BJ (cell line): Measurements from ENCODE around the gene GPR39. TPM values are rescaled to one million over a fixed set of nuclear protein-coding genes. Genes with fewer than 3 reads are reported as not detected.

Experiments
- CTCF ChIA-PET: fragments of 350-600 bp; formaldehyde crosslinking; extraction: SDS; loops from one replicate; lab custom pipeline; 2021; ENCODE audit warnings: antibody characterized with exemption, inconsistent platforms; lab: Yijun Ruan, JAX
- POLR2A ChIA-PET: fragments of 300-600 bp; sonication (Branson Sonifier 250); formaldehyde crosslinking; extraction: SDS; loops from one replicate; lab custom pipeline; 2021; ENCODE audit warnings: antibody characterized with exemption; lab: Charles Lee
- DNase-seq: peaks from one replicate; pipeline ENCODE4 v3.0.0-alpha.2; 2011; ENCODE audit warnings: low read depth
- H3K27me3 ChIP-seq: 2 replicates; pipeline ENCODE4 v1.6.0; 2011; ENCODE audit warnings: low read length; ENCODE audit not compliant: control insufficient read depth, insufficient read depth
- H3K36me3 ChIP-seq: 2 replicates; pipeline ENCODE4 v1.5.1; 2011; ENCODE audit warnings: low read length; ENCODE audit not compliant: control insufficient read depth, insufficient read depth
- H3K4me3 ChIP-seq: 2 replicates; pipeline ENCODE4 v1.5.1; 2011; ENCODE audit warnings: low read depth, mild to moderate bottlenecking, control low read depth, low read length
- polyA plus RNA-seq: library from polyadenylated mRNA; depleted of rRNA; stranded (reverse); fragments of >200 nt; gene quantifications from 2 replicates; pipeline ENCODE4 v1.2.3, GENCODE V29; 2011
- TF ChIP-seq, protein P1 (sequence below): IDR thresholded peaks from 2 replicates; pipeline ENCODE4 v1.5.1; 2011; ENCODE audit warnings: low read depth, mild to moderate bottlenecking, control low read depth, inconsistent platforms, low read length, moderate library complexity; ENCODE audit not compliant: insufficient read depth

GPR39 gene
- polyA plus RNA-seq, 1 experiment: 2.3 TPM

GRCh38 chr2:132384491-132385151, 32.0 kb upstream of the GPR39 start:
- DNase-seq: no peak
- Histone ChIP-seq H3K4me3 (no peak overlapping the region), H3K36me3 (no peaks in the 10 kb centered on the region), H3K27me3 (no peaks in the 10 kb centered on the region)
- TF ChIP-seq, protein P1, sequence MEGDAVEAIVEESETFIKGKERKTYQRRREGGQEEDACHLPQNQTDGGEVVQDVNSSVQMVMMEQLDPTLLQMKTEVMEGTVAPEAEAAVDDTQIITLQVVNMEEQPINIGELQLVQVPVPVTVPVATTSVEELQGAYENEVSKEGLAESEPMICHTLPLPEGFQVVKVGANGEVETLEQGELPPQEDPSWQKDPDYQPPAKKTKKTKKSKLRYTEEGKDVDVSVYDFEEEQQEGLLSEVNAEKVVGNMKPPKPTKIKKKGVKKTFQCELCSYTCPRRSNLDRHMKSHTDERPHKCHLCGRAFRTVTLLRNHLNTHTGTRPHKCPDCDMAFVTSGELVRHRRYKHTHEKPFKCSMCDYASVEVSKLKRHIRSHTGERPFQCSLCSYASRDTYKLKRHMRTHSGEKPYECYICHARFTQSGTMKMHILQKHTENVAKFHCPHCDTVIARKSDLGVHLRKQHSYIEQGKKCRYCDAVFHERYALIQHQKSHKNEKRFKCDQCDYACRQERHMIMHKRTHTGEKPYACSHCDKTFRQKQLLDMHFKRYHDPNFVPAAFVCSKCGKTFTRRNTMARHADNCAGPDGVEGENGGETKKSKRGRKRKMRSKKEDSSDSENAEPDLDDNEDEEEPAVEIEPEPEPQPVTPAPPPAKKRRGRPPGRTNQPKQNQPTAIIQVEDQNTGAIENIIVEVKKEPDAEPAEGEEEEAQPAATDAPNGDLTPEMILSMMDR: no peak
- CTCF ChIA-PET: no interaction called here
- POLR2A ChIA-PET: no interaction called here

- no peaks in the 10 kb centered on the region for H3K36me3 ChIP-seq
- POLR2A ChIA-PET: no interaction called here
- DNase-seq: no peak
- TF ChIP-seq, protein P1: no peak
- no peak overlapping the region for H3K4me3 ChIP-seq
- no peaks in the 10 kb centered on the region for H3K27me3 ChIP-seq
- CTCF ChIA-PET: no interaction called here
Observed at GRCh38 chr2:132387126-132387525, 29.5 kb upstream of the GPR39 start.

- no peak for DNase-seq
- Histone ChIP-seq H3K36me3 (no peaks in the 10 kb centered on the region), H3K4me3 (no peak overlapping the region), H3K27me3 (no peaks in the 10 kb centered on the region)
- POLR2A ChIA-PET: no interaction called here
- TF ChIP-seq, protein P1: no peak
- CTCF ChIA-PET: no interaction called here
Observed at GRCh38 chr2:132390076-132390475, 26.5 kb upstream of the GPR39 start.

- ChIA-PET POLR2A (no interaction called here), CTCF (no interaction called here)
- DNase-seq: no peak
- Histone ChIP-seq H3K4me3 (no peak overlapping the region), H3K36me3 (no peaks in the 10 kb centered on the region), H3K27me3 (no peaks in the 10 kb centered on the region)
- TF ChIP-seq, protein P1: no peak
Observed at GRCh38 chr2:132391378-132391777, 25.2 kb upstream of the GPR39 start.

DNA sequence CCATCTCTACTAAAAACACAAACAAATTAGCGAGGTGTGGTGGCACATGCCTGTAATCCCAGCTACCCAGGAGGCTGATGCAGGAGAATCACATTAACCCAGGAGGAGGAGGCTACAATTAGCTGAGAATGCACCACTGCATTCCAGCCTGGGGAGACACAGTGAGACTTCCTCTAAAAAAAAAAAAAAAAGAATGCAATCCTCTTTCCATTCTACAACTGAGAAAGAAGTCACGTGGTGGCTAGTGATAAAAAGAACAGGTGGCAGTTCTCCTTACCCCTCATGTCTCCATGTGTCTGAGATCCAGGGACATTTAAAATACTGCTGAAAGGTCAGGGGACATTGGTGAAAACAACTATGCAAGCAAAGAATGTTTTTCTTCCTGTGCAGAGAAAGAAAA, 24.4 kb upstream of the GPR39 start:
- H3K27me3 ChIP-seq: no peaks in the 10 kb centered on the region
- POLR2A ChIA-PET: no interaction called here
- no peak for DNase-seq
- H3K36me3 ChIP-seq: no peaks in the 10 kb centered on the region
- TF ChIP-seq, protein P1: no peak
- CTCF ChIA-PET: interaction anchor here (1.1 kb wide), 1 partner anchor 65 kb away, joined by 3 read pairs; no protein-coding TSS in a partner anchor
- no peak overlapping the region for H3K4me3 ChIP-seq
